ENCODE data around the gene TNS3.
"Not testable (repeated sequence)": the region's sequence is repeated elsewhere in the genome, so short reads cannot be mapped to it uniquely, and the experiment has no call there.

TNS3 gene

GRCh38 chr7:47617131-47617530 lies 35.2 kb upstream of the TNS3 start:
- no peak overlapping the region for H3K4me3 ChIP-seq (ENCODE audit: low read depth, low read length)
- TF ChIP-seq CTCF (IDR thresholded peaks at IDR 0.05; ENCODE audit: low read depth, low read length) (no peak), POLR2A (IDR thresholded peaks at IDR 0.05; ENCODE audit: extremely low read depth, insufficient read length) (no peak), MAX (IDR thresholded peaks at IDR 0.05; ENCODE audit: low read depth, low read length) (no peak), MYC (IDR thresholded peaks at IDR 0.05; ENCODE audit: low read depth, low read length) (no peak)
- DNase-seq (ENCODE audit: low read depth) = no peak

- no peak for TF ChIP-seq MYC (IDR thresholded peaks at IDR 0.05; ENCODE audit: low read depth, low read length)
- no peak for TF ChIP-seq MAX (IDR thresholded peaks at IDR 0.05; ENCODE audit: low read depth, low read length)
- TF ChIP-seq CTCF (IDR thresholded peaks at IDR 0.05; ENCODE audit: low read depth, low read length) = no peak
- no peak for TF ChIP-seq POLR2A (IDR thresholded peaks at IDR 0.05; ENCODE audit: extremely low read depth, insufficient read length)
These were observed 32.5 kb upstream of the TNS3 start for GRCh38 chr7:47614450-47614849.

GRCh38 chr7:47611045-47611511 lies 29.2 kb upstream of the TNS3 start:
- DNase-seq (ENCODE audit: low read depth) = no peak
- TF ChIP-seq CTCF (IDR thresholded peaks at IDR 0.05; ENCODE audit: low read depth, low read length) = no peak
- no peak for TF ChIP-seq MYC (IDR thresholded peaks at IDR 0.05; ENCODE audit: low read depth, low read length)
- TF ChIP-seq POLR2A (IDR thresholded peaks at IDR 0.05; ENCODE audit: extremely low read depth, insufficient read length) = no peak
- no peak for TF ChIP-seq MAX (IDR thresholded peaks at IDR 0.05; ENCODE audit: low read depth, low read length)
- no peak overlapping the region for H3K4me3 ChIP-seq (ENCODE audit: low read depth, low read length)

More at GRCh38 chr7:47614450-47614849, 32.5 kb upstream of the TNS3 start:
- no peak overlapping the region for H3K4me3 ChIP-seq (ENCODE audit: low read depth, low read length)
- no peak for DNase-seq (ENCODE audit: low read depth)

GRCh38 chr7:47610506-47611044 lies 28.7 kb upstream of the TNS3 start:
- TF ChIP-seq POLR2A (IDR thresholded peaks at IDR 0.05; ENCODE audit: extremely low read depth, insufficient read length) (no peak), MYC (IDR thresholded peaks at IDR 0.05; ENCODE audit: low read depth, low read length) (no peak), MAX (IDR thresholded peaks at IDR 0.05; ENCODE audit: low read depth, low read length) (no peak), CTCF (IDR thresholded peaks at IDR 0.05; ENCODE audit: low read depth, low read length) (no peak)
- no peak for DNase-seq (ENCODE audit: low read depth)
- no peak overlapping the region for H3K4me3 ChIP-seq (ENCODE audit: low read depth, low read length)

- no peak overlapping the region for H3K4me3 ChIP-seq (ENCODE audit: low read depth, low read length)
- TF ChIP-seq MYC (IDR thresholded peaks at IDR 0.05; ENCODE audit: low read depth, low read length) = no peak
- TF ChIP-seq POLR2A (IDR thresholded peaks at IDR 0.05; ENCODE audit: extremely low read depth, insufficient read length) = no peak
These were observed 28.0 kb upstream of the TNS3 start for GRCh38 chr7:47609803-47610452.

GRCh38 chr7:47606593-47607046 lies 24.7 kb upstream of the TNS3 start:
- DNase-seq (ENCODE audit: low read depth); H3K4me3 ChIP-seq (ENCODE audit: low read depth, low read length): not testable (repeated sequence)

More at GRCh38 chr7:47609803-47610452, 28.0 kb upstream of the TNS3 start:
- DNase-seq (ENCODE audit: low read depth) = no peak
